ENCODE data around the gene FAM72C. TPM values are rescaled to one million over a fixed set of nuclear protein-coding genes. Genes with fewer than 3 reads are reported as not detected.
"Not testable (repeated sequence)": the region's sequence is repeated elsewhere in the genome, so short reads cannot be mapped to it uniquely, and the experiment has no call there.

FAM72C gene
- total and polyA plus RNA-seq, 2 donors (not counting 1 experiment from before 2014, with no cell fraction given) = 0.77 to 0.83 TPM

DNA sequence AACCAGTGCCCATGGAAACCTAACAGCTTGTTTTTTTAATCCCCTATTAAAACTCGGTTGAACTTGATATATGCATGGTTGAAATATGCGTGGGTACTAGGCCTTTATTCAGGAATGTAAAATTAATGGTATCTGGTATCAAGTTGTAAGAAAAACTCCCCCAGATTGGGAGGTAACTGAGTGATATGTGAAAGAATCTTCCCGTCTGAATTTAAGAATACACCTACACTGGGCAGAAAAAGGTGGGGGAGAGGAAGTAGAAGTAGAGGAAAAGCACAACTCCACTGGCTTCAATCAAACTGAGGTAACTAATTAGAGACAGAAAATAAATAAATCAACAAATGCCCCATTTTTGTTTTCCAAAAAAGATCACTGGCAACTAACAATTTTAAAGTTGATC, 15.9 kb downstream of the FAM72C start:
- H3K9me3 ChIP-seq (ENCODE audit: control insufficient read depth, insufficient read depth, low read depth, low read length); H3K79me2 ChIP-seq (ENCODE audit: control insufficient read depth, insufficient read depth, low read length); H4K20me1 ChIP-seq (ENCODE audit: control insufficient read depth, extremely low read depth, insufficient read depth, low read length); H3K4me1 ChIP-seq (ENCODE audit: control insufficient read depth, extremely low read depth, insufficient read depth, low read length); DNase-seq (ENCODE audit: low read depth in 2 of 2); H2AFZ ChIP-seq (ENCODE audit: low read length); H3K36me3 ChIP-seq (ENCODE audit: control insufficient read depth, insufficient read depth, low read length); H3K27ac ChIP-seq (ENCODE audit: insufficient read depth, low read length); H3K27me3 ChIP-seq (ENCODE audit: control insufficient read depth, insufficient read depth, low read length); H3K4me2 ChIP-seq (ENCODE audit: extremely low read depth, insufficient read depth, low read length); H3K4me3 ChIP-seq (replicated peaks in 1 of 4; ENCODE audit: control extremely low read depth in 1 of 4, insufficient read depth in 1 of 4, low read depth in 3 of 4, low read length in 4 of 4); H3K9ac ChIP-seq (ENCODE audit: insufficient read depth, low read length): not testable (repeated sequence)

- not testable (repeated sequence) for H4K20me1 ChIP-seq (ENCODE audit: control insufficient read depth, extremely low read depth, insufficient read depth, low read length); H3K4me3 ChIP-seq (replicated peaks in 1 of 4; ENCODE audit: control extremely low read depth in 1 of 4, insufficient read depth in 1 of 4, low read depth in 3 of 4, low read length in 4 of 4); H3K4me2 ChIP-seq (ENCODE audit: extremely low read depth, insufficient read depth, low read length); H3K4me1 ChIP-seq (ENCODE audit: control insufficient read depth, extremely low read depth, insufficient read depth, low read length); H3K27me3 ChIP-seq (ENCODE audit: control insufficient read depth, insufficient read depth, low read length); H3K79me2 ChIP-seq (ENCODE audit: control insufficient read depth, insufficient read depth, low read length); H3K36me3 ChIP-seq (ENCODE audit: control insufficient read depth, insufficient read depth, low read length); H3K9ac ChIP-seq (ENCODE audit: insufficient read depth, low read length); H3K9me3 ChIP-seq (ENCODE audit: control insufficient read depth, insufficient read depth, low read depth, low read length); DNase-seq (ENCODE audit: low read depth in 2 of 2); H3K27ac ChIP-seq (ENCODE audit: insufficient read depth, low read length); H2AFZ ChIP-seq (ENCODE audit: low read length)
These were observed 18.9 kb downstream of the FAM72C start for GRCh38 chr1:143952913-143953312.

DNA sequence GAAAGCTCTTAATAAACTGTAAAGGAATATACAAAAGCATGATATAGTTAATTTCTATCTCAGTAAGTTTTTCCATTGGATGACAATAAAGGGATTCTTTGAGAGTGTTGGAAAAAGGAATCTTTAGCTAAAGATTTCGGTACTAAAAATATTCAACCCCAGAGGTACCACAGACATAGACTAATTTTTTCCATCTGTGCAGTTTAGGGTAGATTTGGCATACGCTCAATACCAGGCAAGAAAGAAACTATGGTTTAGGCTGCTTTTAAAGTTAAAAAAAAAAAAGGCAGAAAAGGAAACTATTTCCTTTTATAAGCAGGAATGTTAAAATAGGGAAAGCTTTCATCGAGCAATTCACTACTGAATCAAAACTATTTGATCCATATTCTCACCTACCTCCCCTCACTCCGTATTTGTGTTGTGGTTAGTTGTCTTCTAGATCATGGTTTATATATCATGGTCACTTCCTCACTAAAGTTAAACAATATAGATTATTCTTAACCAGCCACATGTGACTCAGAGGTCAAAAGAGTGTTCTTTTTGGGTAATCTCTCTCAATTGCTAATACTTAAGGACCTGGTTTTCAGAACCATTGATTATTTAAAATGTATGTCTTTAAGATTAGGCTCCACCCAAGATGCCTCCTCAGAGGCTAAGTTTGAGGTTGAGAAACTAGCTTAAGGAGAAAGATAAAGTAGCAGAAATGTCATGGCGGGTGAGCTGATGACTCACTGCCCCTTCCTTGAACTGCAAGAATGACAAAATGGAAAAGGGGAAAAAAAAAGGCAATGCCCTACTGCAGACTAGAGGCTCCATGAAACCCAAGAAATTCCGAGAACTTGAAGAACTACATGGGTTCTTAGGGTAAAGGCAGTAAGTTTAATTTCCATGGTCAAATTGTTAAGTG, 20.0 kb downstream of the FAM72C start:
- not testable (repeated sequence) for H3K9ac ChIP-seq (ENCODE audit: insufficient read depth, low read length); H3K27me3 ChIP-seq (ENCODE audit: control insufficient read depth, insufficient read depth, low read length); H4K20me1 ChIP-seq (ENCODE audit: control insufficient read depth, extremely low read depth, insufficient read depth, low read length); H3K36me3 ChIP-seq (ENCODE audit: control insufficient read depth, insufficient read depth, low read length); H3K27ac ChIP-seq (ENCODE audit: insufficient read depth, low read length); H2AFZ ChIP-seq (ENCODE audit: low read length); H3K4me3 ChIP-seq (replicated peaks in 1 of 4; ENCODE audit: control extremely low read depth in 1 of 4, insufficient read depth in 1 of 4, low read depth in 3 of 4, low read length in 4 of 4); DNase-seq (ENCODE audit: low read depth in 2 of 2); H3K9me3 ChIP-seq (ENCODE audit: control insufficient read depth, insufficient read depth, low read depth, low read length); H3K4me1 ChIP-seq (ENCODE audit: control insufficient read depth, extremely low read depth, insufficient read depth, low read length); H3K4me2 ChIP-seq (ENCODE audit: extremely low read depth, insufficient read depth, low read length); H3K79me2 ChIP-seq (ENCODE audit: control insufficient read depth, insufficient read depth, low read length)

DNA sequence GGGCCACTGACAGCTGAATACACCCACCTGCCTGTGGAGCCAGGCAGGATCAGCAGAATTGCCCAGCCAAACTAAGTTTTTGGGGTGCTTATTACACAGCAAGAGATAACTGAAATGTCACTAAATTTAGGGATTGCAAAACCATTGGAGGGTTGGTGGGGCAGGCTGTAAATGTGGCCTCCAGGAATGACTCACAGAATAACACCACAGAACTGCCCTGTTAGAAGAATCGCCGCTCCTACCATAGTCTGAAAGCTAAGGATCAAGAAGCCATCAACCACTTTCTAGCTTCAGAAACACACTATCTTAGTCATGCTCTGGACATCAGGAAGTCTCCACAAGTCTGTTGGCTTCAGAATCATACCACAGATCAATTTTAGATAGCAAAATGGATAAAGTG, 24.0 kb downstream of the FAM72C start:
- H2AFZ ChIP-seq (ENCODE audit: low read length); H3K9me3 ChIP-seq (ENCODE audit: control insufficient read depth, insufficient read depth, low read depth, low read length); H3K27ac ChIP-seq (ENCODE audit: insufficient read depth, low read length); DNase-seq (ENCODE audit: low read depth in 2 of 2); H3K9ac ChIP-seq (ENCODE audit: insufficient read depth, low read length); H4K20me1 ChIP-seq (ENCODE audit: control insufficient read depth, extremely low read depth, insufficient read depth, low read length); H3K4me1 ChIP-seq (ENCODE audit: control insufficient read depth, extremely low read depth, insufficient read depth, low read length); H3K4me2 ChIP-seq (ENCODE audit: extremely low read depth, insufficient read depth, low read length); H3K79me2 ChIP-seq (ENCODE audit: control insufficient read depth, insufficient read depth, low read length); H3K4me3 ChIP-seq (replicated peaks in 1 of 4; ENCODE audit: control extremely low read depth in 1 of 4, insufficient read depth in 1 of 4, low read depth in 3 of 4, low read length in 4 of 4); H3K36me3 ChIP-seq (ENCODE audit: control insufficient read depth, insufficient read depth, low read length); H3K27me3 ChIP-seq (ENCODE audit: control insufficient read depth, insufficient read depth, low read length): not testable (repeated sequence)

GRCh38 chr1:143945253-143945652, 26.5 kb downstream of the FAM72C start:
- not testable (repeated sequence) for H3K79me2 ChIP-seq (ENCODE audit: control insufficient read depth, insufficient read depth, low read length); H3K9ac ChIP-seq (ENCODE audit: insufficient read depth, low read length); H3K4me1 ChIP-seq (ENCODE audit: control insufficient read depth, extremely low read depth, insufficient read depth, low read length); H3K4me2 ChIP-seq (ENCODE audit: extremely low read depth, insufficient read depth, low read length); H2AFZ ChIP-seq (ENCODE audit: low read length); H3K9me3 ChIP-seq (ENCODE audit: control insufficient read depth, insufficient read depth, low read depth, low read length); DNase-seq (ENCODE audit: low read depth in 2 of 2); H4K20me1 ChIP-seq (ENCODE audit: control insufficient read depth, extremely low read depth, insufficient read depth, low read length); H3K27me3 ChIP-seq (ENCODE audit: control insufficient read depth, insufficient read depth, low read length); H3K4me3 ChIP-seq (replicated peaks in 1 of 4; ENCODE audit: control extremely low read depth in 1 of 4, insufficient read depth in 1 of 4, low read depth in 3 of 4, low read length in 4 of 4); H3K27ac ChIP-seq (ENCODE audit: insufficient read depth, low read length); H3K36me3 ChIP-seq (ENCODE audit: control insufficient read depth, insufficient read depth, low read length)

DNA sequence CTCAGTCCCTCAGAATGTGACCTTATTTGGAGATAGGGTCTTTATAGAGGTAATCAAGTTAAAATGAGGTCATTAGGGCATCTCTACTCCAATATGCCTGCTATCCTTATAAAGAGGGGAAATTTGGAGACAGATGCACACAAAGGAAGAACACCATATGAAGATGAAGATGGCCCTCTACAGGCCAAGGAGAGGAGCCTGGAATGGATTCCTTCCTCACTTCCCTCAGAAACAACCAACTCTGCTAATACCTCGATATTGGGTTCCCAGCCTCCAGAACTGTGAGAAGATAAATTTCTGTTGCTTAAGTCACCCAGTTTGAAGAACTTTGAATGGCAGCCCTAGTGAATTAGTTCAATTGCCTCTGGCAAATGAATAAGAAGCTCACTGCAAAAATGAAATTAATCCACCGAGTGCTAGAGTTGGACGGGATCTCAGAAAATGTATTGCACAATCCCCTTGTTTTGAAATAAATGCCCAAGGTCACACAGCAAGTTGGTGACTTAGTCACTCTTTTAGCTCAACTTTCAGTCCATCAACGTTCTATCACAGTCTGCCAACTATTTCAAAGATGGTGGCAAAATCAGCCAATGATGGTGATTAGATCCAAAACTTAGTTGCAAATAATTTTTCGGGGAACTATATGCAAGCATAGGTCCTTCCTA, 27.1 kb downstream of the FAM72C start:
- not testable (repeated sequence) for H2AFZ ChIP-seq (ENCODE audit: low read length); H3K27me3 ChIP-seq (ENCODE audit: control insufficient read depth, insufficient read depth, low read length); H3K4me1 ChIP-seq (ENCODE audit: control insufficient read depth, extremely low read depth, insufficient read depth, low read length); H3K79me2 ChIP-seq (ENCODE audit: control insufficient read depth, insufficient read depth, low read length); H3K4me3 ChIP-seq (replicated peaks in 1 of 4; ENCODE audit: control extremely low read depth in 1 of 4, insufficient read depth in 1 of 4, low read depth in 3 of 4, low read length in 4 of 4); H3K4me2 ChIP-seq (ENCODE audit: extremely low read depth, insufficient read depth, low read length); H3K27ac ChIP-seq (ENCODE audit: insufficient read depth, low read length); H3K36me3 ChIP-seq (ENCODE audit: control insufficient read depth, insufficient read depth, low read length); DNase-seq (ENCODE audit: low read depth in 2 of 2); H4K20me1 ChIP-seq (ENCODE audit: control insufficient read depth, extremely low read depth, insufficient read depth, low read length); H3K9ac ChIP-seq (ENCODE audit: insufficient read depth, low read length); H3K9me3 ChIP-seq (ENCODE audit: control insufficient read depth, insufficient read depth, low read depth, low read length)
